ENCODE results near the gene TRAF1. TPM values are rescaled to one million over a fixed set of nuclear protein-coding genes. Genes with fewer than 3 reads are reported as not detected.

The TRAF1 gene
- total RNA-seq, 1 experiment from 2014 or later: 1.4 TPM

- Histone ChIP-seq H2BK12ac (ENCODE audit: insufficient read length, low read depth, low read length) (no peak overlapping the region), H3K79me2 (ENCODE audit: insufficient read depth, low read length) (no peaks in the 10 kb centered on the region), H3K23me2 (ENCODE audit: insufficient read length, low read depth, low read length, poor library complexity, severe bottlenecking) (no peaks in the 10 kb centered on the region), H4K8ac (replicated peaks; ENCODE audit: insufficient read length, low read depth, low read length) (no peak overlapping the region), H2AK5ac (ENCODE audit: insufficient read length, low read length) (no peak overlapping the region), H4K91ac (ENCODE audit: insufficient read length, low read depth, low read length) (no peak overlapping the region), H3T11ph (ENCODE audit: low read length) (no peak overlapping the region), H3K23ac (ENCODE audit: insufficient read length, low read depth, low read length) (no peak overlapping the region), H3K4me1 (ENCODE audit: insufficient read depth, low read length) (no peaks in the 10 kb centered on the region), H3K18ac (ENCODE audit: insufficient read length, low read depth, low read length) (no peak overlapping the region), H3K9ac (ENCODE audit: extremely low read depth, insufficient read length, low read length) (no peak overlapping the region), H3K79me1 (ENCODE audit: insufficient read depth, low read depth, low read length, poor library complexity, severe bottlenecking) (no peaks in the 10 kb centered on the region), H2BK120ac (ENCODE audit: low read depth, low read length, poor library complexity, severe bottlenecking) (no peak overlapping the region), H3K27ac (ENCODE audit: insufficient read length, low read depth, low read length) (no peak overlapping the region), H3K4me2 (ENCODE audit: insufficient read depth, insufficient read length, low read length) (no peak overlapping the region), H4K20me1 (ENCODE audit: control insufficient read depth, insufficient read depth, insufficient read length) (peaks cover 3% of the 10 kb centered on the region), H2BK15ac (ENCODE audit: low read depth, low read length) (no peak overlapping the region), H2AFZ (ENCODE audit: low read length) (no peak overlapping the region), H3K4ac (ENCODE audit: low read depth, low read length) (no peak overlapping the region), H3K9me3 (ENCODE audit: control insufficient read depth, low read depth, low read length) (no peaks in the 10 kb centered on the region), H3K27me3 (ENCODE audit: insufficient read depth, low read length) (no peaks in the 10 kb centered on the region), H2BK5ac (ENCODE audit: insufficient read length, low read length) (no peak overlapping the region), H4K5ac (ENCODE audit: insufficient read length, low read depth, low read length) (no peak overlapping the region), H3K14ac (ENCODE audit: insufficient read depth, low read length) (no peak overlapping the region), H2BK20ac (ENCODE audit: low read depth, low read length, poor library complexity, severe bottlenecking) (no peak overlapping the region), H3K56ac (ENCODE audit: insufficient read length, low read depth, low read length) (no peak overlapping the region)
- Mint-ChIP-seq H3K27me3 (ENCODE audit: low read depth) (no peaks in the 10 kb centered on the region; the same call in none of the 2 replicates), H3K27ac (no peak overlapping the region), H3K4me1 (peaks cover 10% of the 10 kb centered on the region in 2 experiments), H3K4me3 (no peak overlapping the region), H3K9me3 (no peaks in the 10 kb centered on the region), H3K36me3 (ENCODE audit: insufficient read depth in 1 of 3, low read depth in 3 of 3) (no peaks in the 10 kb centered on the region)
- DNase-seq: no peak
- TF ChIP-seq CTCF (conservative IDR thresholded peaks at IDR 0.05): no peak
- no CpG with 5 or more reads among the region's 3 CpGs for WGBS (ENCODE audit: extremely low coverage, insufficient read length, low lambda C conversion rate)
These were observed 41.1 kb downstream of the TRAF1 start for GRCh38 chr9:120885457-120885856.
